AG08396 (cell line): ENCODE measurements around the gene QRFP.
A peak's percentile ranks its signal among the peaks of the same experiment; 100 is the strongest.
"Not testable (repeated sequence)": the region's sequence is repeated elsewhere in the genome, so short reads cannot be mapped to it uniquely, and the experiment has no call there.

Source experiments
- DNase-seq: peaks from one replicate; pipeline ENCODE4 v3.0.0; 2012; ENCODE audit warnings: low spot score, mixed read lengths

Gene QRFP

GRCh38 chr9:130919559-130920145 lies 23.0 kb upstream of the QRFP start:
- no peak for DNase-seq

GRCh38 chr9:130918826-130919558 lies 22.4 kb upstream of the QRFP start:
- no peak for DNase-seq

- no peak for DNase-seq
These were observed 21.7 kb upstream of the QRFP start for GRCh38 chr9:130918101-130918825.

GRCh38 chr9:130917168-130917960 lies 20.8 kb upstream of the QRFP start:
- no peak for DNase-seq

GRCh38 chr9:130915096-130915447 lies 18.5 kb upstream of the QRFP start:
- DNase-seq, result no peak

- no peak for DNase-seq
These were observed 17.9 kb upstream of the QRFP start for GRCh38 chr9:130914417-130915095.

- no peak for DNase-seq
These were observed 17.2 kb upstream of the QRFP start for GRCh38 chr9:130913599-130914416.

- DNase-seq, result peak; percentile 87
These were observed 16.5 kb upstream of the QRFP start for GRCh38 chr9:130912932-130913598.

- DNase-seq, result no peak
These were observed 14.8 kb upstream of the QRFP start for GRCh38 chr9:130911254-130912049.

GRCh38 chr9:130910670-130911069 lies 14.1 kb upstream of the QRFP start:
- not testable (repeated sequence) for DNase-seq

GRCh38 chr9:130910041-130910440 lies 13.4 kb upstream of the QRFP start:
- not testable (repeated sequence) for DNase-seq

GRCh38 chr9:130908878-130909355 lies 12.3 kb upstream of the QRFP start:
- DNase-seq, result no peak

- DNase-seq, result no peak
These were observed 11.7 kb upstream of the QRFP start for GRCh38 chr9:130908146-130908877.

GRCh38 chr9:130906735-130907416 lies 10.3 kb upstream of the QRFP start:
- no peak for DNase-seq

GRCh38 chr9:130905902-130906734 lies 9.5 kb upstream of the QRFP start:
- DNase-seq, result no peak

- no peak for DNase-seq
These were observed 8.7 kb upstream of the QRFP start for GRCh38 chr9:130905125-130905901.
